Adipocyte (in vitro differentiated cells): ENCODE data around the gene CCDC167.

Experiments
- DNase-seq: peaks from one replicate; pipeline ENCODE4 v3.0.0-alpha.2; 2015; ENCODE audit warnings: low read depth
- H3K27me3 ChIP-seq: replicated peaks from 2 replicates; pipeline ENCODE4 v1.7.0; 2013; ENCODE audit warnings: mild to moderate bottlenecking, low read length, moderate library complexity; ENCODE audit not compliant: control insufficient read depth, insufficient read depth
- H3K36me3 ChIP-seq: 2 replicates; pipeline ENCODE4 v1.7.0; 2013; ENCODE audit warnings: low read length, mild to moderate bottlenecking, moderate library complexity; ENCODE audit not compliant: control insufficient read depth, insufficient read depth, severe bottlenecking
- H3K4me1 ChIP-seq: 2 replicates; pipeline ENCODE4 v1.7.0; 2013; ENCODE audit warnings: mild to moderate bottlenecking, low read length, moderate library complexity; ENCODE audit not compliant: control insufficient read depth, insufficient read depth
- H3K4me3 ChIP-seq: 2 replicates; pipeline ENCODE4 v1.7.0; 2013; ENCODE audit warnings: mild to moderate bottlenecking, low read length, moderate library complexity
- H3K9ac ChIP-seq: 2 replicates; pipeline ENCODE4 v1.7.0; 2013; ENCODE audit warnings: mild to moderate bottlenecking, low read length, moderate library complexity
- H3K9me3 ChIP-seq: 2 replicates; pipeline ENCODE4 v1.7.0; 2013; ENCODE audit warnings: mild to moderate bottlenecking, low read length, moderate library complexity; ENCODE audit not compliant: control insufficient read depth

The CCDC167 gene

GRCh38 chr6:37499433-37500293, at the start of gene CCDC167:
Gene CCDC167 (minus strand): TSS chr6:37499893. CDS start chr6:37499863, 30 bp downstream.
- peak; percentile 99 for DNase-seq
- peaks cover 20% of the 10 kb centered on the region for H3K27me3 ChIP-seq
- H3K9ac ChIP-seq: peak within 1 kb of the TSS; percentile 84
- no peaks in the 10 kb centered on the region for H3K4me1 ChIP-seq
- no peaks in the 10 kb centered on the region for H3K36me3 ChIP-seq
- peak within 1 kb of the TSS; percentile 93 for H3K4me3 ChIP-seq
- no peaks in the 10 kb centered on the region for H3K9me3 ChIP-seq

GRCh38 chr6:37549154-37549553, 49.5 kb upstream of the CCDC167 start:
- Histone ChIP-seq H3K4me1 (peaks cover 36% of the 10 kb centered on the region), H3K27me3 (peaks cover 16% of the 10 kb centered on the region), H3K9me3 (no peaks in the 10 kb centered on the region), H3K9ac (no peak overlapping the region), H3K4me3 (no peak overlapping the region), H3K36me3 (no peaks in the 10 kb centered on the region)
- no peak for DNase-seq

GRCh38 chr6:37548067-37548674, 48.5 kb upstream of the CCDC167 start:
- Histone ChIP-seq H3K4me3 (no peak overlapping the region), H3K9ac (no peak overlapping the region), H3K4me1 (peaks cover 34% of the 10 kb centered on the region), H3K27me3 (peaks cover 17% of the 10 kb centered on the region), H3K36me3 (no peaks in the 10 kb centered on the region), H3K9me3 (no peaks in the 10 kb centered on the region)
- no peak for DNase-seq

GRCh38 chr6:37547564-37548061, 47.9 kb upstream of the CCDC167 start:
- Histone ChIP-seq H3K9me3 (no peaks in the 10 kb centered on the region), H3K4me1 (peaks cover 30% of the 10 kb centered on the region), H3K4me3 (no peak overlapping the region), H3K36me3 (no peaks in the 10 kb centered on the region), H3K9ac (no peak overlapping the region), H3K27me3 (peaks cover 17% of the 10 kb centered on the region)
- DNase-seq: no peak

GRCh38 chr6:37546141-37546871, 46.6 kb upstream of the CCDC167 start:
- no peaks in the 10 kb centered on the region for H3K9me3 ChIP-seq
- no peak overlapping the region for H3K4me3 ChIP-seq
- DNase-seq: no peak
- H3K27me3 ChIP-seq: peaks cover 19% of the 10 kb centered on the region
- peaks cover 20% of the 10 kb centered on the region for H3K4me1 ChIP-seq
- H3K36me3 ChIP-seq: no peaks in the 10 kb centered on the region
- no peak overlapping the region for H3K9ac ChIP-seq

GRCh38 chr6:37544530-37544929, 44.8 kb upstream of the CCDC167 start:
- no peak for DNase-seq
- H3K4me1 ChIP-seq: peaks cover 2% of the 10 kb centered on the region
- no peak overlapping the region for H3K9ac ChIP-seq
- H3K4me3 ChIP-seq: no peak overlapping the region
- peaks cover 23% of the 10 kb centered on the region for H3K27me3 ChIP-seq
- H3K36me3 ChIP-seq: no peaks in the 10 kb centered on the region
- H3K9me3 ChIP-seq: no peaks in the 10 kb centered on the region

- no peaks in the 10 kb centered on the region for H3K4me1 ChIP-seq
- H3K4me3 ChIP-seq: no peak overlapping the region
- H3K27me3 ChIP-seq: peaks cover 29% of the 10 kb centered on the region
- H3K9me3 ChIP-seq: no peaks in the 10 kb centered on the region
- no peak for DNase-seq
- H3K9ac ChIP-seq: no peak overlapping the region
- H3K36me3 ChIP-seq: no peaks in the 10 kb centered on the region
These were observed 43.7 kb upstream of the CCDC167 start for GRCh38 chr6:37543361-37543760.

- H3K9me3 ChIP-seq: no peaks in the 10 kb centered on the region
- H3K27me3 ChIP-seq: peaks cover 48% of the 10 kb centered on the region
- H3K9ac ChIP-seq: no peak overlapping the region
- no peaks in the 10 kb centered on the region for H3K4me1 ChIP-seq
- H3K4me3 ChIP-seq: no peak overlapping the region
- DNase-seq: no peak
- no peaks in the 10 kb centered on the region for H3K36me3 ChIP-seq
These were observed 41.7 kb upstream of the CCDC167 start for GRCh38 chr6:37541346-37541745.

- Histone ChIP-seq H3K4me3 (no peak overlapping the region), H3K27me3 (peaks cover 57% of the 10 kb centered on the region), H3K9ac (no peak overlapping the region), H3K36me3 (no peaks in the 10 kb centered on the region), H3K4me1 (peaks cover 9% of the 10 kb centered on the region), H3K9me3 (no peaks in the 10 kb centered on the region)
- no peak for DNase-seq
These were observed 40.7 kb upstream of the CCDC167 start for GRCh38 chr6:37540390-37540789.

GRCh38 chr6:37540029-37540352, 40.3 kb upstream of the CCDC167 start:
- no peaks in the 10 kb centered on the region for H3K9me3 ChIP-seq
- H3K9ac ChIP-seq: no peak overlapping the region
- H3K4me3 ChIP-seq: no peak overlapping the region
- DNase-seq: no peak
- peaks cover 59% of the 10 kb centered on the region for H3K27me3 ChIP-seq
- H3K36me3 ChIP-seq: no peaks in the 10 kb centered on the region
- peaks cover 10% of the 10 kb centered on the region for H3K4me1 ChIP-seq
